HTERT RPE-1 (cell line): ENCODE results near the gene THSD8.
"Not testable (repeated sequence)": the region's sequence is repeated elsewhere in the genome, so short reads cannot be mapped to it uniquely, and the experiment has no call there.

ENCODE experiments used
- in situ Hi-C: fragments of 300-500 bp; cut with MboI; formaldehyde crosslinking; loops from 4 replicates; pipeline ENCODE4 v1.14.3; 2020; ENCODE audit warnings: low sequenced_read_pairs

The THSD8 gene

DNA sequence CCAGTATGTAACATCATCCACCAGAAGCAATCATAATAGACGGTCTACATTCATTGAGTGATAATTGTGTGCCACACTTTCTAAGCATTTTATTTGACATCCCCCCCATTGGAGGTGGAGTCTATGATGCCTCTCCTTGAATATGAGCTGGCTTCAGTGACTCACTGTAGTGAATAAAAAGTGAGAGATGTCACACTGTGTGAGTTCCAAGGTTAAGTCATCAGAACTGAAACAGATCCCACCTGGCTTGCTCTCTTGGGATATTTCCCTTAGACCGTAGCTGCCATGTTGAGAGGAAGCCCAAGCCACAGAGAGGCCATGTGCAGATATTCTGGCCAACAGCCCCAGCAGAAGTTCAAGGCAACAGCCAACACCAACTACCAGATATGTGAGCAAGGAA lies 19.9 kb downstream of the THSD8 start:
- in situ Hi-C loops: no loop called here

DNA sequence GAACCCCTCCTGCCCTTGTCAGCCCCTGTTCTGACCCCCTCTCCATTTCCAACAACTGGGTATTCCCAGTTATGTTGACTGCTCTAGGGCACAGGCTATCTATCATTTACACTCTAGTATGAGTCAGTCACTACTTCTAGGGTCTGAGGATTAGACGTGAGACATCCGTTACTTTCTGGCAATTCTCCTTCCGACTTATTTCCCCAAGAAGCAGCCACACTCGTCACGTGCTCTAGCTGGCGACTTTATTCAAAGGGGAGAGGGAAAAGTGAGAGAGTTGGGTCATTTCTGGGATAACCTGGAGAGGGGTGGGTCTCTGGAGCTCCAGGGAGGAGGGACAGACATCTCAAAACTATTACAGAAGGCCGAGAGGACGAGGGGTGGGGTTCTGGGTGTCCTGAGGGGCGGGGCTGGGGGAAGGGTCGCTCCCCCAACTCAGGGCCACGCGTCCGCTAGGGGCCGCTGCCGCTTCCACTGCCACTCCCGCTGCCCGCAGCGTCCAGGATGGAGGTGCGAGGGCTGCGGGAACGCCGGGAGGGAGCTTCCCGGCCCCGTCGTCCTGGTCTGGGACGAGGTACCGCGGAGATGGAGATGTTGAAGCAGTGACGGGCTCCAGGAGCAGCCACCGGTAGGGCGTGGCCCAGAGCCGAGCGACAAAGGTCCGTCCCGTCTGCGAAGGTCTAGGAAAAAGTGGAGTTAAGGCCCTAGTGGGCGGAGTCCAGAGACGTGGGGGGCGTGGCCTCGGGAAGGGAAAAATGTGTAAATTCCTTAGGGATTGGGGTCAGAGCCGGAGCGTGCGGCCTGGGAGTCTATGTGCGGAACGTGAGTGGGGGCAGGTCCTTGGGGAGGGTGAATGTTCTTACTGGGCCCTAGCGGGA lies 23.6 kb downstream of the THSD8 start:
- in situ Hi-C loops: no loop called here

- in situ Hi-C loops: no loop called here
Measured at GRCh38 chr19:12828494-12828893, 26.6 kb downstream of the THSD8 start.

DNA sequence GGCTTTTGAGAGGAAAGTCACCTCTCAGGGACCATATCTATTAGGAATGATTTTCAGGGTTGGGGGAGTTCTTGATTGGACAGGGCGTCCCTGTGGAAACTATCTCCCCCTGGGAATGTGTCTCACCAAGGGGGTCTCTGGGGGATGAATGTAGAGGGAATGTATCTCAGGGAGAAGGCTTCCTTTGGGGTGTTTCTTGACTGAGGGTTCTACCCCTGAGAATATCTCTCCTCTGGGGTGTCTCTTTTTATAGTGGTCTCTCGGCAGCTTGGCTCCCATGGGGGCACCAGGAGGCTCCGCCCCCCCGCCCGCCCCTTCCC lies 31.5 kb downstream of the THSD8 start:
- in situ Hi-C loops: no loop called here

DNA sequence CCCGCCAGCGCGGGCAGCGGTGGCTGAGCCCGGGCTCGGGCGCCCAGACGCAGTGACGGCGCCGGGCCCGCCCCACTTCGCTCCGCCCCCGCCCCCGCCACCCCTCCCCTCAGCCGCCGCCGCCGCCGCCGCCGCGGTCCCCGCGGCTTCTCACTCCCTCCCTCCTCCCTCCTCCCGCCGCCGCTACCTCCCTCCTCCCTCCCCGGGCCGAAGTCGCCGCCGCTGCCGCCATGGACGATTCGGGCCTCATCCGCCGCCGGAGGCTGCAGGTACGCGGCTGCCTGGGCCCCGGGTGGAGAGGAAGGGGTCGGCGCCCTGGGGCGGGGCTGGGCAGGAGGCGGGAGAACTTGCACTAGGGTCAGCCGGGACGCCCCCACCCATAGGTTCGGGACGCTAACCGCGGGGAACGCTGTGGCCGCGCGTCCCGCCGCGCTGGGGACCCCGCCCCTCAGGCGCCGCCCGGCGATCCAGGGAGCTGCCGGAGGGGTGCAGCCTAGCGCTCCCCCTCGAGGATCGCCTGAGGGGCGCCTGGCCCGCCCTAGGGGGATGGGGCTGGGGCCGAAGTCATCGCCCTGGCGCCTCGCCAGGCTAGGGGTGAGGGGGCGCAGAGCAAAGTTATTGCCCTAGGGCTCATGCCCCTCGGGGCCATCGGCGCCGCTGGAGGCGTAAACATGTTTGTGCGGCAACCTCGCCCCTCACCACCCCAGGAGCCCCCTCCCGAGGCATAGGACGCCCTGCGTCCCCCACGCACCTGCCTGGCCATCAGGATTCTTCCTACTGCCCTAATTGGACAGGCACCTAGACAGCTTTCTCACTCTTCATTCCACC lies 32.1 kb downstream of the THSD8 start:
- in situ Hi-C loops: no loop called here

DNA sequence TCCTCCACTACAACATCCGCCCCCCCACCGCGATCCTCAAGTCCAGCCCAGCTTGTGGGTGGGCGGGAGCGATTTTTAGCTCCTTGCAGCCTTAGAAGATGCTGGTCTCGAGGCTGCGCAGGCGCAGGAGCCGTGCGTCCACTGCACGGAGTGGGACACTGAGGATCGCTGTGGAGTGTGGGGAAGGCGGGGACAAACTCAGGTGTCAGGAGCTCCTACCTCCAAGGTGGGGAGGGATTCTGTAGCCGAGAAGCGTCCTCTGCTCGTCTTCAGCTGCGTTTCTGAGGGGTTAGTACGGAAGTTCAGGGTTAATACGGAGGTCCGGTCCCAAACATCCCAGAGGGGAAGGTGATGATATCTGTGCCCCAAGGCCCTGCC lies 32.7 kb downstream of the THSD8 start, which contains the start of gene RTBDN:
RTBDN (minus strand) TSS at position 14 of the 378 bp plus-strand sequence. CDS start 4,600 bp downstream, outside the sequence.
- in situ Hi-C loops: no loop called here

- in situ Hi-C loops: no loop called here
Measured at GRCh38 chr19:12834976-12835757, 33.3 kb downstream of the THSD8 start.

DNA sequence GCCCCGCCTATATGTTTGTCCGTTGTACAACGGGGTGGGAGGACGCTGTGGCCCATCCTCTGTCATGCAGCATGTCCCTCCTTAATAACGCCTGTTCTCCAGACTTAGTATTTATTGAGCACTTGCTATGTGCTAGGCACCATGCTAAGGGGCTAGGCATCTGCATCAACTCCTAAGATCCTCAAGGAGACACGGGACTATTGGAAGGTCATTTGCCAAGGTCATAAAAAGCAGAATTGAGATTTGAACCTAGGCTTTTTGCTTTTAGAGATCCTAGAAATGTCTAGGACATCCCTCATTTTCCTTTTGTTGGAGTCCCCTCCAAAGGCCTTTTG lies 34.6 kb downstream of the THSD8 start:
- in situ Hi-C loops: no loop called here

DNA sequence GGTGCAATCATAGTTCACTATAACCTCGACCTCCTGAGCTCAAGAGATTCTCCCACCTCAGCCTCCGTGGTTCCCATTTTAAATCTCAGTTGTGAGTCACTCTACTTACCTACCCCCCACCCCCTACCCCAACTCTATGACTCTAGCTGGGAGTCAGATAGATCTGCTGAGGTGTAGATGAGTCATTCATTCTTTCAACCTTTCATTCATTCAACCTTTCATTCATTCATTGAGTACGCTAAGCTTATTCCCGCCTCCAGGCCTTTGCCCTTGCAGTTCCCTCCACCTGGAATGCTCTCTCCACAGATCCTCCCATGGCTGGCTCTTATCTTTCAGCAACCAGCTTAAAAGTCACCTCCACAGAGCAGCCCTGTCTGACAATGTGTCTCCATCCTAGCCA lies 35.4 kb downstream of the THSD8 start:
- in situ Hi-C loops: no loop called here

GRCh38 chr19:12838182-12838885 lies 36.5 kb downstream of the THSD8 start, which contains the start of gene MAST1:
TSS of gene MAST1 (plus strand) at chr19:12838515. CDS start at chr19:12838573, 58 bp downstream.
- in situ Hi-C loops: no loop called here

DNA sequence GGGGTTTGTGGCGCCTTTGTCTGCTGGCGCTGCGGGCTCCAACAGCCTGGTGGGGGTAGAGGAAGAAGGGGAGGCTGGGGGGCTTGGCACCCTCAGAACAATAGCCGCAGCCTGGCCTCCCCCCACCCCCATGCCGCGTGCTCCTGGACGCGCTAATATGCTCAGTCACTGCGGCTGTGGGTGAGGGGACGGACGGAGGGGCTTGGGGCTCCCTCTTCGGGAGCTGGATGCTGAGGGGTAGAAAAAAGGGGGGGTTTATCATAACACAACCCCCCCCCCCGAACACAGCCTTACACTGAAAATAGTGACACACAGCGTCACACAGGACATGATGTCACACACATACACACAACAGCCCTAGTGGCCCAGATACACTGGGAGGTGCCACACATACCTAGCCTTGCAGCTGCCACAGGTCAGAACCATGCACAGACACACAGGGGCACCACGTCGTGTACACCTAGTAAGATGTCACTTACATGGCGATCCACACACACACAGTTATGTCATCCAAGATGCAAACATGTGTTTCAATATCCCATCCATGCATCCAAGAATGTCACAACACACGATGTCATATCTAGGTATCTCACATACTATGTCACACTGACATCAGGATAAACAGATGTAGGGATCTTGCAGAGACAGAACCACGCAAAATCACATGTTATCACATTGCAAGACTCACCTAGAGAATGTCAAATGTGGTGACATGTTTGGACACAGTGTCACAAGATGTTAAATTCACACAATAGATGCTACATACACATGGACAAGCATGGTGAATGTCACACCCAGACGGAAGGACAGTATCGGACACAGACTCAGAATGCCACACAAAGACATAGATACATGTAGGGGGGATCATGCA lies 37.3 kb downstream of the THSD8 start:
- in situ Hi-C loops: no loop called here

- in situ Hi-C loops: no loop called here
Measured at GRCh38 chr19:12840091-12841079, 38.5 kb downstream of the THSD8 start.

DNA sequence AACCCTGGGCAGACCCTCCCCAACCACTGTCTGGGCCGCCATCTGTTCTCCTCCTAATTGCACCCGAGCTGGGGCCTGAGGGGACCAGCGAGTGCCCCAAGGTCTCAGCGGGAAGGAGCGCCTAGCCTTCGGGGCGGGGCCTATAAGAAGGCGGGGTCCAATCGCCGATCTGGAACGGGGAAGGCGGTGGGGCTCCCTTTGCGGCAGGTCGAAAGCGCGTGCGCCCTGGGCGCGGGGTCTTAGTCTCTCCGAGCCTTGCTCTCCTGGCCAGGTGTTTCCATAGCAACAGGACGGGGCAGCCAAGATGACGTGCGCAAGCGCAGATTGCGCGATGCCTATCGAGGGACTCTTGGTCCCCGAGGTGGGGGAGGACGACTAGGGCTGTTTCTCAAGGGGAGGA lies 39.2 kb downstream of the THSD8 start:
- in situ Hi-C loops: no loop called here

DNA sequence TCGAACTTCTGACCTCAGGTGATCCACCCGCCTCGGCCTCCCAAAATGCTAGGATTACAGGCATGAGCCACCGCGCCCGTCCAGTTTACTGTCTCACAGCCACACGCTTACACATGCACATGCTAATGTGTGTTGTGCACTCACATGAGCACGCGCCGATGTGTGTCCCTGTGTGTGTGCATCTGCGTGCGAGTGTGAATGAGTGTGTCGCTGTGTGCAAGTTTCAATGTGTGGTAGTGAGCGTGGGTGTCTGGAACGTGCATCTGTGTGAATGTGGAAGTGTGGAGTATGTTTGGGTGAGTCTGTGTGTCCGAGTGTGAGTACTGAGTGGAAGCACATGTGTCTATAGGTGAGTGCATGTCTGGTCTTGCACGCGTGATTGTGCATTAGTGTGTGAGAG lies 40.6 kb downstream of the THSD8 start:
- in situ Hi-C loops: no loop called here

GRCh38 chr19:12843328-12843727 lies 41.5 kb downstream of the THSD8 start:
- in situ Hi-C loops: no loop called here

DNA sequence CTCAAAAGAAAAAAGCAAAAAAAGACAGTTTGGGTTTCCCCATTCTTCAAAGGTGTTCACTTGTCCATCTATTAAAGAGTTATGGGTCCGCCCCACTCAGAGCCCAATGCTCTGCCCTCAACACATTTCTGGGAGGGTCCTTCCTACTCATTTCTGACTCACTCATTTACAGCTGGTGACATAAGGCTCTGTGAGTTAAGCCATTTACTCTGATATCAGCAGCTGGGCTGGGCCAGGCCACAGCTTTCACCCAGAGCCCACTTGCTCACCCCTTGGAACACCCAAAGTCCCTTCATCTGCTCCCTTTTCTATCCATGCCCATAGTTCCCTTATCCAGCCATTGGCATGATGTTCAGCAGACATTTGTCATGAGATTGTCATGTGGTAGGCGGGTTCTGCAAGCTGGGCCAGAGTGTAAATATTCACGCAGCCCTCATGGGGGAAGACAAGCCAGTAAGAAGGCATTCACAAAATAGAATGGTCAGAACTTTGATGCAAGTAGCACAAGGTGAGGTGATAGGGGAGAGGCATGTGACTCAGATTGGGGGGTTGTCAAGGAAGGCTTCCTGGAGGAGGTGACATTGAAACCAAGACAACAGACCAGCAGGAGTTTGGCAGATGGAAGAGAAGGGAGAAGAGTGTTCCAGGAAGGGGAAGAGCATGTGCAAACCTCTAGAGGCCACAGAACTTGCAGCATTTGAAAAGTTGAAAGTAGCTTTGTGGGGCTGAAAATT lies 42.3 kb downstream of the THSD8 start:
- in situ Hi-C loops: no loop called here

GRCh38 chr19:12846613-12847012 lies 44.7 kb downstream of the THSD8 start:
- in situ Hi-C loops: not testable (repeated sequence)
